ENCODE results near the gene ZNF428.

DNA sequence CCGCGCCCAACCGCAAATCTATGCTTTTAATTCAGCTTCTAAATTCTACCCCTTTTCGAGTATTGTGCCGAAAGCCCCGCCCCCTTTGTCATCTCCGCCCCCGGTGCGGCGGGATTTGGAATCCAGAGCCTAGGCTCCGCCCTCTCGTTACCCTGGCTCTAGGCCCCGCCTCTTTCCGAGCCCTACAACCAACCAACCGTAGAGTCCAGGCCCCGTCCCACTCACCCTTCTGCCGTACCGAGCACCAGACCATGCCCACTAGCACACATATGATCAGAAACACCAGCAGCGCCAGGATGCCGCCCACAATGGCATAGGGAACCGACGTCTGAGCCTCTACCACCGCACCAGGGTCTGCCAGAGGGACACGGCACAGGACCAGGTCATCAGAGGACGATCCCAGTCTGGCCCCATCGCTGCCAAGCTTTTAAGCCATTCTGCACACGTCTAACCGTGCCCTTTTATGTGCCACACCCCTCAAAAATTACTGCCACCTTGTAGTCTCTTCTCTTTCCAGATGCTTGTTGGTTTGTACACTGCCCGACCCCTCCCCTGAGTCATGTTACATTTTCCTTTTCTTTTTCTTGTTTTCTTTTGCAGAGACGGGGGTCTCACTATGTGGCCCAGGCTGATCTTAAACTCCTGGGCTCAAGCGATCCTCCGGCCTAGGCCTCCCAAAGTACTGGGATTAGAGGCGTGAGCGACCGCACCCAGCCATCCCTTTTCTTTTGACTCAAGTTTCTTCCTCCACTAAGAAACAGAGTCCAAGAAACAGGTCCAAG, 4.7 kb upstream of the ZNF428 start:
- TF ChIP-seq, protein P1, sequence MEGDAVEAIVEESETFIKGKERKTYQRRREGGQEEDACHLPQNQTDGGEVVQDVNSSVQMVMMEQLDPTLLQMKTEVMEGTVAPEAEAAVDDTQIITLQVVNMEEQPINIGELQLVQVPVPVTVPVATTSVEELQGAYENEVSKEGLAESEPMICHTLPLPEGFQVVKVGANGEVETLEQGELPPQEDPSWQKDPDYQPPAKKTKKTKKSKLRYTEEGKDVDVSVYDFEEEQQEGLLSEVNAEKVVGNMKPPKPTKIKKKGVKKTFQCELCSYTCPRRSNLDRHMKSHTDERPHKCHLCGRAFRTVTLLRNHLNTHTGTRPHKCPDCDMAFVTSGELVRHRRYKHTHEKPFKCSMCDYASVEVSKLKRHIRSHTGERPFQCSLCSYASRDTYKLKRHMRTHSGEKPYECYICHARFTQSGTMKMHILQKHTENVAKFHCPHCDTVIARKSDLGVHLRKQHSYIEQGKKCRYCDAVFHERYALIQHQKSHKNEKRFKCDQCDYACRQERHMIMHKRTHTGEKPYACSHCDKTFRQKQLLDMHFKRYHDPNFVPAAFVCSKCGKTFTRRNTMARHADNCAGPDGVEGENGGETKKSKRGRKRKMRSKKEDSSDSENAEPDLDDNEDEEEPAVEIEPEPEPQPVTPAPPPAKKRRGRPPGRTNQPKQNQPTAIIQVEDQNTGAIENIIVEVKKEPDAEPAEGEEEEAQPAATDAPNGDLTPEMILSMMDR (conservative IDR thresholded peaks at IDR 0.05; ENCODE audit: low read length), result no peak
- TF ChIP-seq EZH2phosphoT487 (IDR thresholded peaks at IDR 0.05; ENCODE audit: borderline replicate concordance), result no peak

Measured in Loucy (cell line).